SKM-1 treated with dmso at 0.1 percent for 144 hours (cell line): Measurements from ENCODE around the gene LAX1.
"Not testable (repeated sequence)": the region's sequence is repeated elsewhere in the genome, so short reads cannot be mapped to it uniquely, and the experiment has no call there.

ENCODE experiments used
- DNase-seq: peaks from one replicate; lab custom pipeline; 2025; ENCODE audit not compliant: unreplicated experiment; lab: John Stamatoyannopoulos, UW

LAX1 gene, protein sequence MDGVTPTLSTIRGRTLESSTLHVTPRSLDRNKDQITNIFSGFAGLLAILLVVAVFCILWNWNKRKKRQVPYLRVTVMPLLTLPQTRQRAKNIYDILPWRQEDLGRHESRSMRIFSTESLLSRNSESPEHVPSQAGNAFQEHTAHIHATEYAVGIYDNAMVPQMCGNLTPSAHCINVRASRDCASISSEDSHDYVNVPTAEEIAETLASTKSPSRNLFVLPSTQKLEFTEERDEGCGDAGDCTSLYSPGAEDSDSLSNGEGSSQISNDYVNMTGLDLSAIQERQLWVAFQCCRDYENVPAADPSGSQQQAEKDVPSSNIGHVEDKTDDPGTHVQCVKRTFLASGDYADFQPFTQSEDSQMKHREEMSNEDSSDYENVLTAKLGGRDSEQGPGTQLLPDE

GRCh38 chr1:203765029-203765837 is at the start of gene LAX1:
TSS of gene LAX1 (plus strand) at chr1:203765183. CDS start at chr1:203765566, 383 bp downstream.
- DNase-seq: no peak

DNA sequence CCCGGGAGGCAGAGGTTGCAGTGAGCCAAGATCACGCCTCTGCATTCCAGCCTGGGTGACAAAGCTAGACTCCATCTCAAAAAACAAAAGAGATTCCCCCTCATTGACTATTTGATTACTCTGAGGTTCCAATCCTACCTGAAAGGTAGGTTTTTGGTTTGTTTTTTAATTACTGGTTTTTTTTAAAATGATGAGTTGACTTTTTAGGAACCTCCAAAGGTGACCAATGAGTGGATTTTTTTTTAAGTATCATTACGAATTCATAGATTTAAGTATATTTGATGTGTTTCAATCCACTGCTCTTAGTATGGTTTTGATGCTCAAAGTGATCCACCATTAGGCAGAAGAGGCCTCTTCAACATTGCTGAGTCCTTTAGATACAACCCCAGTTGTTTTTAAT is 47.9 kb upstream of the LAX1 start:
- DNase-seq: no peak

GRCh38 chr1:203720242-203720641 is 44.7 kb upstream of the LAX1 start:
- no peak for DNase-seq

- DNase-seq: peak; percentile 24
Measured at GRCh38 chr1:203722909-203723308, 42.1 kb upstream of the LAX1 start.

GRCh38 chr1:203726417-203726867 is 38.5 kb upstream of the LAX1 start:
- no peak for DNase-seq

- no peak for DNase-seq
Measured at GRCh38 chr1:203733009-203733863, 31.7 kb upstream of the LAX1 start.

GRCh38 chr1:203742436-203742835 is 22.5 kb upstream of the LAX1 start:
- no peak for DNase-seq

DNA sequence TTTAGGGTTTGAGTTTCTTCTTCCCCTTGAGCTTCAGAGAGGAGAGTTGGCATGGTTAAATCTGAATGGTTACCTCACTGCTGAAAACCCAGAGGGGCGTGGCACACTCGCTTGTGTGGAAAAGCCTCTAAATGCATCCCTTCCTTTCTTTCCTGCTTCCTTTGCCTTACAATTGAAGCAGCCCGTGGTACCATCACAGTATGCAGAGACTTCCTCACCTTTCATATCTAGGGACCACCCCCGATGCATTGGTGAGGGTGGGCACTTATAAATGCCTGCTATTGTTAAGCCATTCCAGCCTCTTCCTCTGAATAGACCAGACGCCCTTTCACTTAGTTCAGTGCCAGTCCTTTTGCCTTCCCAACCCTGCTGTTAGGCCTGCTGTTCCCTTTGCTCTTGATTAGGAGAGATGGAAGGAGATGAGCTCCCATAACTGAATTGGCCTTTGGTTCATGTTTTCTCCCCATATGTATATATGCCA is 21.9 kb upstream of the LAX1 start:
- no peak for DNase-seq

DNA sequence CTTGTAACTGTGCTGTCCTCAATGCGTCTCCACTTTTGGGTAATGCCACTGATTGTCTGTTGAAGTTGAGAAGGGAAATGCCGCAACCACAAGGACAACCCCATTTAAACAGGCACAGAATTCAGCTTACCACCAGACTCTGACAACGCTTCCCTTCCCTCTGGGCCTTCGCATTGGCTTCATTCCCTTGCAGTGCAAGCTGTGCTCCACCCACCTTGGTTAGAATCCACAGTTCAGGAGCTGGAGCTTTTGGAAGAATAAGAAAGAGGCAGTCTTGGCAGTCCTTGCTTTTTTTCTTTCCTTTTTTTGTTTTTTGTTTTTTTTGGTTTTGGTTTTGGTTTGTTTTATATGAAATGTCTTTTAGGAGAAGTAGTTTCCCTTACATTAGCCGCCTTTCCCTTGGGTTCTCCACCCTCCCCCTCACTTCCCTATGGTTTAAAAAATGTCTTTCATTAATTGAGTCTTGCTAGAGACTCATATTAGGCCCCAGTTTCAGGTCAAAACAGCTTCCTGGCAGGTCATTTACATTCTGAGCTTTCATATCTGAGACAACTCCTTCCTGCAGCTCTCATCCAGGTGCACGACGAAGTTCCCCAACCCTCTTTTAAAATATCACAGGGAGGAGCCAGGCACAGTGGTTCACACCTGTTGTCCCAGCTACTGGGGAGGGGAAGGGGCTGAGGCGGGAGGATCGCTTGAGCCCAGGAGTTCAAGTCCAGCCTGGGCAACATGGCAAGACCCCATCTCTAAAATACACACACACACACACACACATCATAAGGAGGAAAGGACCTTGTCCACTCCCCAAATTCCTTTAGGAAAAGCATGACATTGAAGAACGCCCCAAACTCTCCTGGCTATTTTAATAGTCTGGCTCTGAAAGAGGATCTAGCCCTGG is 20.7 kb upstream of the LAX1 start:
- DNase-seq: no peak

DNA sequence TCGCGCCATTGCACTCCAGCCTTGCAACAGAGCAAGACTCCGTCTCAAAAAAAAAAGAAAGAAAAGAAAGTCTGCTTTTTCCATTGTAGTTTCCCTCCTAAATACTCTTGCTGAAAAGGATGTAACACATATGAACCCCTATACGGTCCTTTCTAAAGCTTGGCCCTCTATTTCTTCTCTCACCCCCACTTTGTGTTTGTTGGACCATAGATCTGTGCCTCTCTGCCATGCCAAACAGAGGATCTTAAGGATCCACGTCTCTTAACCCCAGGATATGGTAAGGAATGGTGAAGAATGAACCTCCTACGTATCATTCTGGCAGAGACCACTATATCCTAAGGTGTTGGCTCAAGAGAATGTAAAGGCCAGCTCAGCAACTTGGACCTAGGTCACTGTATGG is 18.7 kb upstream of the LAX1 start:
- no peak for DNase-seq

GRCh38 chr1:203751051-203751450 is 13.9 kb upstream of the LAX1 start:
- DNase-seq: no peak

DNA sequence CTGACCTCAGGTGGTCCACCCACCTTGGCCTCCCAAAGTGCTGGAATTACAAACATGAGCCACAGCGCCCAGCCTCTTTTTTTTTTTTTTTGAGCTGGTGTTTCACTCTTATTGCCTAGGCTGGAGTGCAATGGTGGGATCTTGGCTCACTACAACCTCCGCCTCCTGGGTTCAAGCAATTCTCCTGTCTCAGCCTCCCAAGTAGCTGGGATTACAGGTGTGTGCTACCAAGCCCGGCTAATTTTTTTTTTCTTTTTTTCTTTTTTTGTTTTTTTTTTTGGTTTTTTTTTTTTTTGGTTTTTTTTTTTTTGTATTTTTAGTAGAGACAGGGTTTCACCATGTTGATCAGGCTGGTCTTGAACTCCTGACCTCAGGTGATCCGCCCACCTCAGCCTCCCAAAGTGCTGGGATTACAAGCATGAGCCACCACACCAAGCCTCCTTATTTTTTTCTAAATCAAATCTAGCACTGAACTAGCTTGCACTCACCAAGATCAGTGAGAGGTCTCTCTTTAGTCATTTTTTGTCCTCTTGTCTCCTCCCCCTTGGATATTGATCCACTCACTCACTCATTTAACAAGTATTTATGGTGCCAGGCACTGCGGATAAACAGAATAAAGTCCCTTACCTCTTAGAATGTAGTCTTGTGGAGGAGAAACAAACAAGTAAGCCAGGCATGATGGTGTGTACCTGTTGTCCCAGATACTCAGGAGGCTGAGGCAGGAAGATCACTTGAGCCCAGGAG is 13.2 kb upstream of the LAX1 start:
- not testable (repeated sequence) for DNase-seq

DNA sequence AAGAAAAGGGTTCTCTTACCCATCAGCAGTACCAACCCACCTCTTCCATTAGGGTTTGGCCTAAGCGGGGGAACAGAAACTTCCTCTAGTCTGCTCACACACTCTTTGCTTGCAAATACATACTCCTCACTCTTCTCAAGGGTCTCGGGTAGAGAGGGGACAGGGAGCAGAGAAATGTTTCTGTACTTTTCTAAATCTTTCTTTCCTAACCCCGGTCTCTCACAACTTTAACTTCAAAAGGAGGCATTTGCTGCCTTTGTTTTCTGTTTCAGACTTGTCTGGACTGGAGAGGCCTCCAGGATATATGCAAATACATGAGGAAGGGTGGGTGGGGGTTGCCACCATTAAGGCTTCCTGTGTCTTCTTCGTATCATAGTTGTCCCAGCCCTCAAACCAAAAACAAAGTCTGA is 10.5 kb upstream of the LAX1 start:
- no peak for DNase-seq

GRCh38 chr1:203756036-203756435 is 8.9 kb upstream of the LAX1 start:
- DNase-seq: no peak

DNA sequence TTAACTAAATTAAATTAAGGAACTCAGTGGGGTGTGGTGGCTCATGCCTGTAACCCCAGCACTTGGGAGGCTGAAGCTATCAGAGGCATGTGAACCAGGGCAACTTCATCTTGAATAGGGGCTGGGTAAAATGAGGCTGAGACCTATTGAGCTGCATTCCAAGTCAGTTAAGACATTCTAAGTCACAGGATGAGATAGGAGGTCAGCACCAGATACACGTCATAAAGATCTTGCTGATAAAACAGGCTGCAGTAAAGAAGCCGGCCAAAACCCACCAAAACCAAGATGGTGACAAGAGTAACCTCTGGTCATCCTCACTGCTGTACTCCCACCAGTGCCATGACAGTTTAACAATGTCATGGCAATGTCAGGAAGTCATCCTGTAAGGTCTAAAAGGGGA is 6.2 kb upstream of the LAX1 start:
- DNase-seq: not testable (repeated sequence)

GRCh38 chr1:203760506-203760905 is 4.5 kb upstream of the LAX1 start:
- no peak for DNase-seq

DNA sequence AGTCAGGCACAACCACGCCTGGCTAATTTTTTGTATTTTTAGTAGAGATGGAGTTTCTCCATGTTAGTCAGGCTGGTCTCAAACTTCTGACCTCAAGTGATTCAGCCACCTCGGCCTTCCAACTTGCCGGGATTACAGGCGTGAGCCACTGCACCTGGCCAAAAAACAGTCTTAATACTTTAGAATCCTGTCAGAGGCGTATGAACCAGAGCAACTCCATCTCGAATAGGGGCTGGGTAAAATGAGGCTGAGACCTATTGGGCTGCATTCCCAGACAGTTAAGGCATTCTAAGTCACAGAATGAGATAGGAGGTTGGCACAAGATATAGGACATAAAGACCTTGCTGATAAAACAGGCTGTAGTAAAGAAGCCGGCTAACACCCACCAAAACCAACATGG is 3.0 kb upstream of the LAX1 start:
- not testable (repeated sequence) for DNase-seq

DNA sequence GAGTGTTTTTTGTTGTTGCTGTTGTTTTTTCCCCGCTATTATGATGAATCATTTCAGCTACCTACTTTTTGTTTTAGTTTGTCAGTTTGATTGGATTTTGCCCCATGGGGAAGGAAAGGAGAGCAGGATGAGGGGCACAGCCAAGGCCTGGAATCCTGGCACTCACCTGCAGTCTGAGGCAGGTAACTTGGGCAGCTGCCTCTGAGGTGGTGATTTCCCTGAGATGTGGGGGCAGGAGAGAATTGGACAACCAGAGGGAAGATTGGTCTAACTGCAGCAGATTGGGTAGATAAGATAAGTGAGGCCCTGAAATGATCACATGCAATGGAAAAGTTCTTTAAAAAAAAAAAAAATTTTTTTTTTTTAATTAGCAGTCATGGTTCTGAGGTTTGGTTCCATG is 1.5 kb upstream of the LAX1 start:
- no peak for DNase-seq
